Fibroblast of skin of right quadriceps (primary cell): ENCODE data around the gene SLC35B2.
"Not testable (repeated sequence)": the region's sequence is repeated elsewhere in the genome, so short reads cannot be mapped to it uniquely, and the experiment has no call there.

ENCODE experiments used
- DNase-seq: peaks from one replicate; pipeline ENCODE4 v3.0.0-alpha.2; 2013

Gene SLC35B2

DNA sequence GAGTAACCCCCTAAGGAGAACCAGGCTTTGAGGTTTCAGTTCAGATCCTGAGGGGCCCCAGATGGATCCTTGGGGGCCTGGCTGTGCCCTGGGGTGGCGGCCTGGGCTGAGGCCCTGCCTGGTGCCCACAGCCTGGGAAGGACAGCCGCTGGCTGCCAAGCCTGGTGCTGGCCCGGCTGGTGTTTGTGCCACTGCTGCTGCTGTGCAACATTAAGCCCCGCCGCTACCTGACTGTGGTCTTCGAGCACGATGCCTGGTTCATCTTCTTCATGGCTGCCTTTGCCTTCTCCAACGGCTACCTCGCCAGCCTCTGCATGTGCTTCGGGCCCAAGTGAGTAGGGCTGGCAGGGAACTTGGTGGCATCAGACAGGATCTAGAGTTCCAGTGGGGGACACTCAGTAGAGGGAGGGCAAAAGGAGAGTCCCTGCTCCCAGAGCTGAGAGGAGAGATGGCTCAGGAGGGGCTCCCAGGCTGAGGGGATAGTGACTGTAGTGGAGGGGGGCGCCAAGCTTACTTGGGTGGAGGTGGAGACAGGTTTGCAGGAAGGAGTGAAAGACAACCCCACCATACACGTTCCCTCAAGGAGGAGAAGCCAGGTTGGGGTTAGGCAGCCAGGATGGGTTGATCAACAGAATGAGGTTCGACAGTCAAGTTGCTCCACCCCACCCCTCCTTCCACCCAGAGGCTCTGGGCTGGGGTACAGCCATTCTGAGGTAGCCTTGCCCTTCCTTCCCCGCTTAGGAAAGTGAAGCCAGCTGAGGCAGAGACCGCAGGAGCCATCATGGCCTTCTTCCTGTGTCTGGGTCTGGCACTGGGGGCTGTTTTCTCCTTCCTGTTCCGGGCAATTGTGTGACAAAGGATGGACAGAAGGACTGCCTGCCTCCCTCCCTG is 24.4 kb downstream of the SLC35B2 start:
- DNase-seq = no peak

DNA sequence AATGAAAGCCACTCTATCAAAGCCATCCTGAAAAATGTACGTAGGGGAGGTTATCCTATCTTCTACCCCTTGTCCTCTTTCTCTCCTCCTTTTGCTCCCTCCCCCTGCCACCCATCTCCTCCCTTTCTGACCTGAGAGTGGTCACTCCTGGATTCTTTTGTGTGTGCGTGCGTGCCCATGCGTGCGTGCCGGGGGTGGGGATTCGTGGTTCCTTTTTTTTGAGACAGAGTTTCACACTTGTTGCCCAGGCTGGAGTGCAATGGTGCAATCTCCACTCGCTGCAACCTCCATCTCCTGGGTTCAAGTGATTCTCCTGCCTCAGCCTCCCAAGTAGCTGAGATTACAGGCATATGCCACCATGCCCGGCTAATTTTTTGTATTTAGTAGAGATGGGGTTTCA is 25.9 kb downstream of the SLC35B2 start:
- not testable (repeated sequence) for DNase-seq

DNA sequence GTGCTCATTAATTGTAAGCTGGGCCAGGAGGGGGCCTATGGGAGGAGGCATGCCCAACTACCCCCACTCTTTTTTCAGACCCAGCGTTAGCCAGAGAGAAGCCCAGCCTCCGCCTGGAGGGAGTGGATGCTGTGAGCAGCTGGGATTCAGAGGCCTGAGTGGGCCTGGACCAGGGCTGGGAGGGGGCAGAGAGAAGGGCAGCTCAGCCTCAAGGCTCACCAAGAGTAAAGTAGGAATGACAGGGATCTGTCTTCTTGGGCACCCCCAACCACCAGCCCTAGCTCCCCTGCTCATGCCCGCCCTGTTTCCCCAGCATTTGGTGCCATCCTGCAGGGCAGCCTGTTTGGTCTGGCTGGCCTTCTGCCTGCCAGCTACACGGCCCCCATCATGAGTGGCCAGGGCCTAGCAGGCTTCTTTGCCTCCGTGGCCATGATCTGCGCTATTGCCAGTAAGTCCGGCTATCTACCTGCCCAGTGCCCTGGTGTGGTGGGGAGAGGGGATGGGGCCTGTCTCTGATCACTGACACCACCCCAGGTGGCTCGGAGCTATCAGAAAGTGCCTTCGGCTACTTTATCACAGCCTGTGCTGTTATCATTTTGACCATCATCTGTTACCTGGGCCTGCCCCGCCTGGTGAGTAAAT is 27.2 kb downstream of the SLC35B2 start:
- DNase-seq = no peak

DNA sequence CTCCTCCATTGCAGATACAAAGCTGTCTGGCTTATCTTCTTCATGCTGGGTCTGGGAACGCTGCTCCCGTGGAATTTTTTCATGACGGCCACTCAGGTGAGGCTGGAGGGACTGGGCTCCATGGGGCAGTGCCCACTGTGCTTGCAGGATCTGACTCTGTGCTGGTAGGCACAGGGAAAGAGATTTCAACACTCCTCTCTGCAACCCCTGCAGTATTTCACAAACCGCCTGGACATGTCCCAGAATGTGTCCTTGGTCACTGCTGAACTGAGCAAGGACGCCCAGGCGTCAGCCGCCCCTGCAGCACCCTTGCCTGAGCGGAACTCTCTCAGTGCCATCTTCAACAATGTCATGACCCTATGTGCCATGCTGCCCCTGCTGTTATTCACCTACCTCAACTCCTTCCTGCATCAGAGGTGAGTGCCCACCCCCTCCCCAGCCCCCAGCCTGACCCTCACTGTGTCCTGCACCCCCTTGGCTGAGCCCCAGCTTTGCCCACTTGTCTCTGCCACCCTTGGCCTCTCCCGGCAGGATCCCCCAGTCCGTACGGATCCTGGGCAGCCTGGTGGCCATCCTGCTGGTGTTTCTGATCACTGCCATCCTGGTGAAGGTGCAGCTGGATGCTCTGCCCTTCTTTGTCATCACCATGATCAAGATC is 27.8 kb downstream of the SLC35B2 start:
- no peak for DNase-seq

DNA sequence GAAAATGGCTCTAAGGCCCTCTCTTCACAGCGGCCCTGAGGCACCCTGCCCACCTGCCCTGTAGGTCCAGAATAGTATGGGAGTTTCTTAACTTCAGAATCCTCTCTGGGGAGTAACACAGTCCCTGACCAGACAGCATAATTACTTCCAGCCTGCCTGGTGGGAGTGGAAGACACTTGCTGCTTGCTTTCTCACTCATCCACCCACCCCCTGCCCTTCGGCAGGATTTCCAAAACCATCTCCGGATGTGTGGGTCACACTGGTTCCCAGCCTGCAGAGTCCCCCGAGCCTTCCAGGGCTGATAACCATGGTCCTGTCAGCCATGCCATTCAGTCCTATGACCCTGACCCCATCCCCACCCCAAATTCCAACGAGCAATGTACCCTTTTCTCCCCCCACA is 28.5 kb downstream of the SLC35B2 start:
- DNase-seq = no peak

DNA sequence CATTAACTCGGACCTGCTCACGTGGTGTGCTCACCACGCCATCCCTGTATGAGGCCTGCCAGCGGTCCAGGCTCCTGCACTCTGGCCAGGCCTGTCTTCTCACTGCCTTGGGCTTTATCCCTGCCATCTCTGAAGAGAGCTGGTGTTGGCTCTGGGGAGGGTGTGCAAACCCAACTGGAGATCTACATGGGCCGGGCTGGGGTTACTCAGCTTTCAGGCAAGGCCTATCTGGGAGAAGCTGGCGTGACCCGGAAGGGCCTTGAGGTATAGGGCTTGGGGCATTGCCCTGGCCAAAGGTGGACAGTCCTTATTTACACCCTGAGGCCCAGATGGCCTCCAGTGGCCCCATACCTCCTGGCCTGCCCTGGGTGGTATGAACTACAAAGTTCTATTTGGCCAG is 28.9 kb downstream of the SLC35B2 start:
- no peak for DNase-seq

DNA sequence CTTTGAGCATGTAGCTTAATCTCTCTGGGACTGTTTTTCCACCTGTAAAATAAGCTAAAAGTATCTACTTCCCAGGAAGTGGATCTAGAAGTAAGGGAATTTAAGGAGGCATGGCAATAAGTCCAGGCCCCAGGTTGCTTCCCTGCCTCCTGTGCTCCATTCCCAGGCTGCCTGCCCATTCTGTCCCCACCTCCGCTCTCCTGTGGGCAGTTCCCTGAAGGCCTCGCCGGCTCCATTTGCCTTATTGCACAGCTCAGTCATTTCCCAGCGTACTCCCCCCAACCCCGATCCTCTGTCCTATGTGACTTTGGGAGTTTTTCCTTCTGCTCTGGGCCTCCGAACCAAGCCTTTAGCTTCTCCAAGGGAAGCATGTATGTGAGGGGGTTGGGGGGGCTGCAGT is 29.3 kb downstream of the SLC35B2 start:
- no peak for DNase-seq

DNA sequence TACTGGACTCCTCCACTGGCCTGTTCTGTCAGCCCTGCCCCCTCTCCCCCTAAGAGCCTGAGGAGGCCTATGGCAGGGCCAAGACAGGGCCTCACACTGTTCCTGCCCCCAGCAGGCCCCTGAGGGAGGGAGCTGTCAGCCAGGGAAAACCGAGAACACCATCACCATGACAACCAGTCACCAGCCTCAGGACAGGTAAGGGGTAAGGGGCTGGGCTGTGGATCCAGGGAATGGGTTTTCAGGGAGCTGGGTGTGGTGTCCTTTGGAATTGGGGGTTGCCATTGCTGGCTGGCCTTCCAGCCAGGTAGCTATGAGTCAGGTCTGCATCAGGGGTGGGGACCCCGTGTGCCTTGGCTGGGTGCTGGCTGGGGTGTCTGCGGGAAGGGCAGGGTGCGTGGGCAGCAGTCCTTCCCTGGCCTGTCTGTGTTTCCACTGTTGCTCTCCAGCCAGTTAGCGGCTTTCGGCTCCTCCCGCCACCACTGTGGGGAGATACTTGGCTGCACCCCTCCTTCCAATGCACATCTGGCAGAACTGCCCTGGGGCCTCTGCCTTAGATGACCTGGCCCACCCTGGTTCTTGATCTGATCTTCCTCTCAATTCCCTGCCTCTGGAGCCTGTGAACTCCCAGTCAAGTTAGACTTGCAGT is 30.1 kb downstream of the SLC35B2 start:
- DNase-seq = no peak

DNA sequence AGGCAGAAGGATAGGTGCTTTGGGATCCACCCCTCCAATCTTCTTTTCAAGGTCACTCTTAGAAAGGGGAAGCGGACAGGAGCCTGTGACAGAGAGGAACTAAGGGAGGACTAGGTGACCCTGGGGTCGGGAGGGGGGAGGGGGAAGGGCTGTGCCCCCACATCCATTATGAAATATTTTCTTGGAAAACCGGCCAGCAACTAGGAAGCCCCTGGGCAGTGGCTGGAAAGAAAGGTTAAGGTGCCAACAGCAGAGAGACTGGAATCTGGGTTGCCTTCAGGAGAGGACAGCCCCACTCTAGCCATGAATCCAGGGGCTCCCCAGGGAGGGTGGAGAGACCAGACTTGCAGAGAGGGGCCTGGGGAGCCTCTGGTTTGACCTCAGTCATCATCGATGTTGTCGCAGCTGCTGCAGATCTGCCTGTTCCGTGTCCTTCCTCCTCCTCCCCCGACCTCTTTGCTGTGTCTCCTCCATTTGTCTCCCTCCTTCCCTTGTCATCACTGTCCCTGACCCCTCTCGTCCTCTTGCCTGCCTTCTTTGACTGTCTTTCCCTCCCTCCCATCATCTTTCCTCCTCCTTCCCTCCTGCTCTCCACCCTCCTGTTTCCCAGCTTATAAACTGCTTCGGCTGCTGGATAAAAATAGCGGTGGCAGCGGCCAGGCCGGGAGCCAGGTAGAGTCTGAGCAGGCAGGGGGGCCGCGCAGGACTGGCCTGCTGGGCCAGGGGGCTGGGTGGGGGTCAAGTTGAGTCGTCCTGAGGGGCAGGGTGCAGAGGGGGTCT is 30.8 kb downstream of the SLC35B2 start:
- no peak for DNase-seq

DNA sequence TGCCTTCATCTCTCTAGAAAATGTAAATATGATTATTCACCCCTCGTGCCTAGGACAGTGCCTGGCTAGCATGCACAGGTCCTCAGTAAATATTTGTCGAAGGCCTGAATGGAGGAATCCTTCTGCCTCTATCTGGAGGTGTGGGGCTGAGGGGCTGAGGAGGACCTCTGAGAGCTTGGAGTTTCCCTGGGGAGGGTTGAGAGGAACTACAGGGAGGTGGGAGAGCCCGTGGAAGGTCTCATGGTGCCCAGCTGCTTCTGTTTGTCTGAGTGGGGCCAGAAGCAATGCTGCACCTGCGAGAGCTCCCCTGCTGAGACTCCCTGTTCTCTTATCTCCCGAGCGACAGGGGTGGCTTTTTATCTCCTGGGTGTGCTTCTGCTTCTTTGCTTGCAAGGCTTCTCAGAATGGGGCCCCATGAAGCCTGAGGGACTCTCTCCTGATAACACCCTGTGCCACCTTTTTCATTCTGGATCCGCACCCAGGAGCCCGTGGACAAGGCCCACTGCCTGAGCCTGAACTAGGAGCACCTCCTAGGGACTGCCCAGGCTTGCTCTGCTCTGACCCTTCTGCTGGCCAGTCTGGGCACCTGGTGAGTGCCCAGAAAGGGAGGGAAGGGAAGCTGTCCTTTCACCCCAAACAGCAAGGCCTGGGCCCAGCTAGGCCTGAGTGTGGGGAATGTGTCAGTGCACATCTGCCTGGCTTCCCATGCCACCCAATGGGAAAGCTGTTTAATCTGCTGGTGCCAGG is 31.6 kb downstream of the SLC35B2 start:
- no peak for DNase-seq

DNA sequence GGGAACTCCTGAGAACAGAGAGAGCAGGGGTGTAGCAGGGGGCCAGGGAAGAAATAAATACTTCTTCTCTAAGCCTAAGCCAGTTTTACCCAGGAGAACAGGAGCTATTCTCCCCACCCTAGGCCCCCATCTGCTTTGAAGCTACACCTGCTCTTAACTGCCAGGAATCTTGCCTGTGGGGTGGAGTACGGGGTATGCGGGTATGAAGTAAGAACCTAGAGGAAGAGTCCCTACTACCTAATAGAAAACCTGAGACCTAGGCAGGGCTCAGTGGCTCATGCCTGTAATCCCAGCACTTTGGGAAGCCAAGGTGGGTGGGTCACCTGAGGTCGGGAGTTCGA is 32.4 kb downstream of the SLC35B2 start:
- no peak for DNase-seq

DNA sequence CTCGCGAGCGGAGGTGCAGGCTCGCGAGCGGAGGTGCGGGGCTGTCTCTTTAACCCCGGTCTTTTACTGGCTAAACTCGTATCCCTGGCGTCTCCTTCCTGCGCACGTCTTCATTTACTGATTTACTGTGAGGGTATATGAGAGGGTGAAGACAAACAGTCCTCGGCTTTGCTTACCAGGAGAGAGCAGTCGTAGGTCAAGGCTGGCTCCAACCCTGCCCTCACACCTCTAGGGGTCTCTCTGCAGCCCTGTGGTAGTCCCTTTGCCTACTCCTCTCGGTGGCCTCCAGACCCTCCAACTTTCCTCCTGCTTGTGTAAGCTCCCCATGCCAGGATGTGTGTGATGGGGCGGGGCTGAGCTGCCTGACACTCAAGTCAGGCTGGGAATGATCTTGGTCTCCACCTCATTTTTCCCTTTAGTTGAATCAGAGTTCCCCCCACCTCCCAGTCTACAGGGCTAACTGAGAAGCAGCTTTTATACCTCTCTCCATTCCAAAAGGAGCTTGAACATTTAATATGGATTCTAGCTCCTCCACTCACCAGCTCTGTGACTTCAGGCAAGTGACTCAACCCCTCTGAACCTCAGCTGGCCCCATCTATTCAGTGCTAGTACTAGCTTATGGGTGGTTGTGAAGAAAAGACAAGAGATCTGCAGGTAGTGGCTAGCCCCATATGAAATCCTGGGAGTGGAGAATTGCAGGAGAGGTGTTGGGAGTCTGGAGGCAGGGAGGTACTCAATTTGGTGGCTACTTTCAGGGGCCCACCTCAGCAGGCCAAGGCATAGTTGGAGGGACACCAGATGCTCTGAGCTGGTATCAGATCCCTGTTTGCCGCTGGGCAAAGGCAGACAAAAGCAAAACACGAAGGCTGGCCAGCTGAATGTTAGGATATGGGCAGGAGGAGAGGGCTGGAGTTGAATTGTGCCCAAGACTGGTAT is 33.0 kb downstream of the SLC35B2 start:
- DNase-seq = peak; percentile 14

DNA sequence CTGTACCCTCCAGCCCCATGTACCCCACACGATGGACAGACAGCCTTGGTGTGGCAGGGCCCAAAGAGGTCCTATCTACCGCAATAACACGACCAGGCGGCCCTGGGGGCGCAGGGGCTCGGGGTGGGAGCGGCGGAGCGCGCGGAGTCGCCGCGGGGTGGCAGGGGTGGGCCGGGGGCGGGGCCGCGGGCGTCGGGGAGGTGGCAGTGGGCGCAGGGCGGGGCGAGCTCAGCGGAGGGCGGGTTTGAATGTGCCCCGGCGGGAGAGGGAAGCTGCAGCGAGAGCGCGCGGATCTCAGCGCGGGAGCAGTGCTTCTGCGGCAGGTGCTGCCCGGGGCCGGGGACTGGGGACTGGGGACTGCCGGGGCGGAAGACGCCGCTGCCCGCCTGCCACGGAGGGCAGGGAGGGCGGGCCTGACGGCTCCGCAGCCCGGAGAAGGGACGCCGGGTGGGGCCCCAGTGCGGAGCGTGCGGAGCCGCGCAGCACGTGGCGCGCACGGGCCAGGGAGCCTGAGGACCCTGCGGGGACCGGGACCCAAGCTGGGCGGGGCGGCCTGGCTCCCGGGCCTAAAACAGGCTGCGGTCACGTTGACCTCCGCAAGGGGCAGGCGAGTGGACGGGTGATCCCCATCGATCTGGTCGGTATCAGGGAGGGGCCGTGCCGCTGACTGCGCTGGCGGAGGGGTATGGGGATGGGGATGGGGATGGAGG is 33.9 kb downstream of the SLC35B2 start, which contains the start of gene SLC29A1:
Gene SLC29A1, plus strand, starts transcription at position 277 of the 710 bp plus-strand sequence. CDS start 3,719 bp downstream, outside the sequence.
- peak; percentile 48 for DNase-seq

DNA sequence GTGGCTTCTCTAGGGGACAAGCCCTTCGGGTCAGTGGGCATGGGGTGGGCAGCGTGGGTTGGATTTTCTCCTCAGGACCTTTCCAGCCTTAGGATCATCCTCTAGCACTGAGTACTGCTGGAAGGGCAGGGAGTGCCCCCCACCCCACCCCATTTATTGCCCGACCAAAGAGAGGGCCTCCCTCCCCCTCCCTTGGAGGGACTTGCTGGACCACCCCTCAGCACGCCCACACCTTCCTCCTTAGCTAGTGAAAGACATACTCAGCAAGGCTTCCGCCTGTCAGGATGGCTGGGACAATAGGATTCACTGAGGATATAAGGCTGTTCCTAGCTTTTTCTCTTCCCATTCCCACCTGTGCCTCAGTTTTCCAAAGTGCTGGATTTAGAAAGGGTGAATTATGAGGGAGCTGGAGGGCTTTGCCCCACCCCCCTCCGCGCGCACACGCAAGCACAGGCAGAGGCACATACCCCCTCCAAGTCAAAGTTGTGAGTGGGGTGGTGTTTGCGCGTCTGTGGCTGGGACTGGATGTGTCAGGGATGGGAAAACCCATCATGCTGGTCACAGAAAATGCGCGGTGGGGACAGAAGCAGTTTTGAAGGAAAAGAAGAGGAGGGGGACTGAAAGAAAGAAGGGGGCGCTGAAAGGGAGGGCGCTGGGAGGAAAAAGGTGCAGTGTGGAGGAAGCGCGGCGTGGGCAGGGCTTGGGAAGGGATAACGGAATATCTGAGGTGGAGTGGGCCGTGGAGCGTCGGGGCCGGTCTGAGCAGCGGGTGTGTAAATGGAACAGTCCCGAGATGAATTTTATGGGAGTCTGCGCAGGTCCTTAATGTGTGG is 34.6 kb downstream of the SLC35B2 start:
- DNase-seq = no peak

DNA sequence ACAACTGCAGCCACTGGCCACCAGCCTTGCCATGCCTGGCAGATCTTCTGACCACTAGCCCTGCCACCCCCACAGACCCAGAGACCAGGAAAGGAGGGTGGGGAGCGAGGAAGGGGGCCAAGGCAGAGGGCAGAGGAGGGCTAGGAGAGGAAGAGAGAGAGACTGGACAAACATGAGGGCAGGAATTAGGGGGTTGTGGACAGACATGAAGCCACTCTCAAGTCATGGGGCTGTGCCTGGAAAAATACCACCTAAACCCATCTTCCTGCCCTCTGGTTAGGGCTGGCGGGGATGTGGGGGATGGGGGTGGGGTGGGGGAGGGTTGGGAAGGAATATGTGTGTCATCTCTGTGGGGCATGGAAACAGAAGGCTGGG is 35.4 kb downstream of the SLC35B2 start:
- no peak for DNase-seq

DNA sequence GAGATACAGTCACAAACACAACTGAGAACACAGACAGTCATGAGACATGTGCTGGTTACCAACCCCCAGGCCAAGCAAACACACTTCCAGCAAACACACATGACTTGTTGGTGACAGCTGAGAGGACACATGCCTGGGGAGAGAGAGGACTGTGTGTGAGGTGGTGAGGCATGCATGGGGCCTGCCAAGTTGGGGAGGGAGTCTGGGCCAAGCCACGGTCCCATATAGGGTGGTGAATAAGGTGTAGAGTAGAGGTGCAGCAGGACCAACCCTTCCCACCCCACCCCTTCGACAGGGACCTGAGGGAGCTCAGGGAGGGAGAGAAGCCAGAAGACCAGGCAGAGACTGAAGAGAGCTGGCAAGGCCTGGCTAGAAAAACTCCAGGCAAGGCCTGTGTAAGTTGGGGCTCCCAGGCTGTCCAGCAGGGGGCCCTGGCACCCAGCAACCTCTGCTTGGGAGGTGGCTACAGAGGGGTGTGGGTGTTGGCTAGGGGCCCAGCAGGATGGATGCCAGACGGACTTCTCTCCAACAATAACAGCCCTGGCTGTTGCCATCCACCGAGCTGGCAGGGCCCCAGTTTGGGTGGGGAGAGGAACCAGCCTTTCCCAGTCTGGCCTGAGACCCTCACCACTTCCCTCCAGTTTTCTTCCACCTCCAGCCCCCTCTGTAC is 35.9 kb downstream of the SLC35B2 start:
- DNase-seq = peak; percentile 55

DNA sequence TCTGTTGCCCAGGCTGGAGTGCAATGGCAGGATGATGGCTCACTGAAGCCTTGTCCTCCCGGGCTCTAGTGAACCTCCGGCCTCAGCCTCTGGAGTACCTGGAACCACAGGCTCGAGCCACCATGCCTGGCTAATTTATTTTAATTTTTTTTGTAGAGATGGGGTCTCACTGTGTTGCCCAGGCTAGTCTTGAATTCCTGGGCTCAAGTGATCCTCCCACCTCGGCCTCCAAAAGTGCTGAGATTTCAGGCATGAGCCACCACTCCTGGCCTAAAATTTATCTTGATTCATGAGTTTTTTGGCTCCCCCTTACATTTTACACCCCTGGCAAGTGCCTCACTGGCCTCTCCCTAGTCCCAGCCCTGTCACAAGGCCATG is 36.4 kb downstream of the SLC35B2 start:
- DNase-seq = no peak
